ENCODE data around the gene STEAP3.

The STEAP3 gene

DNA sequence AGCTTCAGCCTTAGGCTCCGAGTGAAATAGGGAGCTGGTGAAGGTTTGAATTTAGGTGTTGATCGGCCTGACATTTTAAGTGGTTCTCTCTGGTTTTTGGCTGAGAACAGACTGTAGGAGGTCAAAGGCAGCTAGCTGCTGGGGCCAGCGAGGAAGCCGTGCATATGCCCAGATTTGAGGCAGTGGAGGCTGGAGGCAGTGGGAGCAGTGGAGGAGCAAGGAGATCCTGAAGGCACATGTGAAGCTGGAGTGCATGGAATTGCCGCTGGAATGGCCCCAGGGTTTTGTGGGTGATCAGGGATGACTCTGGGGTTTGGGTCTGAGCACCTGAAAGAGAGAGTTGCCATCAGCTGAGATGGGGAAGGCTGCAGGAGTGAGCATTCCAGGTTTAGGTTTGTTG, 25.1 kb downstream of the STEAP3 start:
- Histone ChIP-seq H4K20me1 (ENCODE audit: insufficient read depth, low read length) (no peaks in the 10 kb centered on the region), H3K9ac (ENCODE audit: low read length) (no peak overlapping the region), H3K9me2 (replicated peaks; ENCODE audit: insufficient read depth, low read length) (no peaks in the 10 kb centered on the region), H3K27me3 (replicated peaks; ENCODE audit: insufficient read depth, low read length) (no peaks in the 10 kb centered on the region), H3F3A (ENCODE audit: insufficient read depth, low read length) (no peaks in the 10 kb centered on the region), H3K9me3 (replicated peaks; ENCODE audit: insufficient read depth, low read length) (no peaks in the 10 kb centered on the region), H3K79me2 (ENCODE audit: low read length) (no peaks in the 10 kb centered on the region), H3K4me1 (ENCODE audit: low read length) (no peaks in the 10 kb centered on the region), H3K27ac (ENCODE audit: low read length) (no peak overlapping the region), H3K4me2 (ENCODE audit: low read depth, low read length) (no peak overlapping the region), H3K4me3 (ENCODE audit: low read length) (no peak overlapping the region), H2AFZ (ENCODE audit: low read length) (no peak overlapping the region), H3K36me3 (replicated peaks; ENCODE audit: insufficient read depth, low read length) (no peaks in the 10 kb centered on the region)
- DNase-seq = no peak
- TF ChIP-seq CTCF (IDR thresholded peaks at IDR 0.05; ENCODE audit: low read length) (no peak), EZH2phosphoT487 (IDR thresholded peaks at IDR 0.05; ENCODE audit: low read length) (no peak), EZH2 (optimal IDR thresholded peaks at IDR 0.05; ENCODE audit: low read depth, low read length) (no peak)

DNA sequence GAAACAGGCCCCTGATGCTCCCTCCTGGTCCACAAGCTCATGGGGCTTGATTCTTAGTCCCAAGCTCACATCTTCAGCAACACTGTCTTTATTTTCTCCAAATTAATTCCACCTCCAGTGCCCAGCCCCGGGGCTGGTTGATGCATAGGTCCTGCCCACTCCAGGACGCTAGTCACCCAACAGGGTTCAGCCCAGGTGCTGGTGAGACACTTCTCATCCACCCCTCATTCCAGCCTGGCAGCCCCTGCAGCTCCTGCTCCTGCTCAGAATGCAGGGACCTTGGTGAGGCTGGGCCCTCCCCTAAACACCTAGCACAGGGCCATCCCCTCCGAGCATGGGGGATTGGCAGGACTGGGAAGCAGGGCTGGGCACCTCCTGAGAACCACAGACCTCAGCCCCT, 25.7 kb downstream of the STEAP3 start:
- Histone ChIP-seq H3K9ac (ENCODE audit: low read length) (no peak overlapping the region), H3K36me3 (replicated peaks; ENCODE audit: insufficient read depth, low read length) (no peaks in the 10 kb centered on the region), H3K27me3 (replicated peaks; ENCODE audit: insufficient read depth, low read length) (no peaks in the 10 kb centered on the region), H3K27ac (ENCODE audit: low read length) (no peak overlapping the region), H3K4me3 (ENCODE audit: low read length) (no peak overlapping the region), H3K9me3 (replicated peaks; ENCODE audit: insufficient read depth, low read length) (no peaks in the 10 kb centered on the region), H3K79me2 (ENCODE audit: low read length) (no peaks in the 10 kb centered on the region), H3F3A (ENCODE audit: insufficient read depth, low read length) (no peaks in the 10 kb centered on the region), H2AFZ (ENCODE audit: low read length) (no peak overlapping the region), H3K9me2 (replicated peaks; ENCODE audit: insufficient read depth, low read length) (no peaks in the 10 kb centered on the region), H3K4me2 (ENCODE audit: low read depth, low read length) (no peak overlapping the region), H3K4me1 (ENCODE audit: low read length) (no peaks in the 10 kb centered on the region), H4K20me1 (ENCODE audit: insufficient read depth, low read length) (no peaks in the 10 kb centered on the region)
- no peak for DNase-seq
- no peak for TF ChIP-seq CTCF (IDR thresholded peaks at IDR 0.05; ENCODE audit: low read length)
- TF ChIP-seq EZH2phosphoT487 (IDR thresholded peaks at IDR 0.05; ENCODE audit: low read length) = no peak

DNA sequence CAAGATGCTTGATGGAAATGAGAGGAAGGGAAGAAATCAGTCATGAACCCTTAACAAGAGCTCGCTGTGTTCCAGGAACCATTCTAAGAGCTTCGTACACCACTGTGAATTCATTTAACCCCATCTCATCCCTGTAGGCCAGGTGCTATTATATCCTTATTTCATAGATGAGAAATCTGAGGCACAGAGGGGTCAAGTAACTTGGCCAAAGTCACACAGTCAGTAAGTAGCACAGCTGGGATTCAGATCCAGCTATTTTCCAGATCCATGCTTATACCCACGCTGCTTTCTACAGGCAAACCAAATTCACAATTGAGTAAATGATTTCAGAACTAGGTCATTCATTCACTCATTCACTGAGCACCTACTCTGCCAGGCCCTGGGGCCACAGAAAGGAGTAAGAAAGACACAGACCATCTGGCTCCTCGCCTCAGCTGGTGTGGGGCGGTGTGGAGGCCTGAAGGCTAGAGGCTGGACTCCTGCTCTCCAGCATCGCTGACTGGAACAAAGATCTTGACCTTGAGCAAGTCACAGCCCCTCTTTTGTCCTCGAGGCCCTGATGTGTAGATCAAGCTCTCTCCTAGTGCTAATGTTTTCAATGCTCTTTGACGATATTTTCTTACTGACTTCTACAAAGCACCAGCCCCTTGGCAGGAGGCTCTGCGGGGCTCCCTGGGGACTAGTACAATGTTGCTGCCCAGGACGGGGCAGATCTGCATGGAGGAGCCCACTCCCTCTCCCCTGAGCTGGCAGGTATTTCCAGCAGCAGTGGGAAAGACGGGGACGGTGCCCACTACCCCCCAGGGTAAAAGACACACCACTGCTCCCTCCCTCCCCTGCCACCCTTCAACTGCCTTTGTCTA, 26.5 kb downstream of the STEAP3 start:
- Histone ChIP-seq H2AFZ (ENCODE audit: low read length) (no peak overlapping the region), H3K4me2 (ENCODE audit: low read depth, low read length) (no peak overlapping the region), H3K4me3 (ENCODE audit: low read length) (no peak overlapping the region)

More for the DNA sequence above, 26.5 kb downstream of the STEAP3 start:
- Histone ChIP-seq H3K27ac (ENCODE audit: low read length) (no peak overlapping the region), H3K36me3 (replicated peaks; ENCODE audit: insufficient read depth, low read length) (no peaks in the 10 kb centered on the region), H3K27me3 (replicated peaks; ENCODE audit: insufficient read depth, low read length) (no peaks in the 10 kb centered on the region), H3K9me3 (replicated peaks; ENCODE audit: insufficient read depth, low read length) (no peaks in the 10 kb centered on the region), H3K9me2 (replicated peaks; ENCODE audit: insufficient read depth, low read length) (no peaks in the 10 kb centered on the region), H3K79me2 (ENCODE audit: low read length) (no peaks in the 10 kb centered on the region), H4K20me1 (ENCODE audit: insufficient read depth, low read length) (no peaks in the 10 kb centered on the region), H3K9ac (ENCODE audit: low read length) (no peak overlapping the region), H3K4me1 (ENCODE audit: low read length) (no peaks in the 10 kb centered on the region), H3F3A (ENCODE audit: insufficient read depth, low read length) (no peaks in the 10 kb centered on the region)
- no peak for DNase-seq
- TF ChIP-seq EZH2 (optimal IDR thresholded peaks at IDR 0.05; ENCODE audit: low read depth, low read length) = no peak
- TF ChIP-seq EZH2phosphoT487 (IDR thresholded peaks at IDR 0.05; ENCODE audit: low read length) = no peak
- TF ChIP-seq CTCF (IDR thresholded peaks at IDR 0.05; ENCODE audit: low read length) = no peak
